Measurements from ENCODE around the gene BRINP1.

The BRINP1 gene

GRCh38 chr9:119333507-119334229 is 35.6 kb downstream of the BRINP1 start:
- no peaks in the 10 kb centered on the region for H3K4me1 ChIP-seq (ENCODE audit: control insufficient read depth, insufficient read depth, low read length)
- no peaks in the 10 kb centered on the region for H3K36me3 ChIP-seq (ENCODE audit: control insufficient read depth, insufficient read depth, low read length)
- H3K27ac ChIP-seq (ENCODE audit: low read depth, low read length) = no peak overlapping the region
- no peak overlapping the region for H3K4me3 ChIP-seq (ENCODE audit: low read length)
- no peaks in the 10 kb centered on the region for H3K27me3 ChIP-seq (ENCODE audit: control insufficient read depth, insufficient read depth, low read length)
- H3K9ac ChIP-seq (ENCODE audit: low read length) = no peak overlapping the region

GRCh38 chr9:119332522-119332921 is 36.7 kb downstream of the BRINP1 start:
- no peak overlapping the region for H3K27ac ChIP-seq (ENCODE audit: low read depth, low read length)
- H3K36me3 ChIP-seq (ENCODE audit: control insufficient read depth, insufficient read depth, low read length) = no peaks in the 10 kb centered on the region
- H3K4me3 ChIP-seq (ENCODE audit: low read length) = no peak overlapping the region
- H3K27me3 ChIP-seq (ENCODE audit: control insufficient read depth, insufficient read depth, low read length) = no peaks in the 10 kb centered on the region
- H3K4me1 ChIP-seq (ENCODE audit: control insufficient read depth, insufficient read depth, low read length) = no peaks in the 10 kb centered on the region
- no peak overlapping the region for H3K9ac ChIP-seq (ENCODE audit: low read length)

GRCh38 chr9:119322184-119322583 is 47.1 kb downstream of the BRINP1 start:
- Histone ChIP-seq H3K27me3 (ENCODE audit: control insufficient read depth, insufficient read depth, low read length) (no peaks in the 10 kb centered on the region), H3K9ac (ENCODE audit: low read length) (no peak overlapping the region), H3K4me1 (ENCODE audit: control insufficient read depth, insufficient read depth, low read length) (no peaks in the 10 kb centered on the region), H3K4me3 (ENCODE audit: low read length) (no peak overlapping the region), H3K27ac (ENCODE audit: low read depth, low read length) (no peak overlapping the region), H3K36me3 (ENCODE audit: control insufficient read depth, insufficient read depth, low read length) (no peaks in the 10 kb centered on the region)

- H3K9ac ChIP-seq (ENCODE audit: low read length) = no peak overlapping the region
- H3K27me3 ChIP-seq (ENCODE audit: control insufficient read depth, insufficient read depth, low read length) = no peaks in the 10 kb centered on the region
- H3K4me3 ChIP-seq (ENCODE audit: low read length) = no peak overlapping the region
- no peak overlapping the region for H3K27ac ChIP-seq (ENCODE audit: low read depth, low read length)
- no peaks in the 10 kb centered on the region for H3K36me3 ChIP-seq (ENCODE audit: control insufficient read depth, insufficient read depth, low read length)
- no peaks in the 10 kb centered on the region for H3K4me1 ChIP-seq (ENCODE audit: control insufficient read depth, insufficient read depth, low read length)
Measured at GRCh38 chr9:119318371-119318770, 50.9 kb downstream of the BRINP1 start.

GRCh38 chr9:119313846-119314245 is 55.4 kb downstream of the BRINP1 start:
- H3K9ac ChIP-seq (ENCODE audit: low read length) = no peak overlapping the region

GRCh38 chr9:119310741-119311140 is 58.5 kb downstream of the BRINP1 start:
- no peak overlapping the region for H3K27ac ChIP-seq (ENCODE audit: low read depth, low read length)
- H3K36me3 ChIP-seq (ENCODE audit: control insufficient read depth, insufficient read depth, low read length) = no peaks in the 10 kb centered on the region
- H3K4me3 ChIP-seq (ENCODE audit: low read length) = no peak overlapping the region
- no peaks in the 10 kb centered on the region for H3K4me1 ChIP-seq (ENCODE audit: control insufficient read depth, insufficient read depth, low read length)
- no peaks in the 10 kb centered on the region for H3K27me3 ChIP-seq (ENCODE audit: control insufficient read depth, insufficient read depth, low read length)
- H3K9ac ChIP-seq (ENCODE audit: low read length) = no peak overlapping the region

More at GRCh38 chr9:119313846-119314245, 55.4 kb downstream of the BRINP1 start:
- H3K27ac ChIP-seq (ENCODE audit: low read depth, low read length) = no peak overlapping the region
- no peaks in the 10 kb centered on the region for H3K4me1 ChIP-seq (ENCODE audit: control insufficient read depth, insufficient read depth, low read length)
- H3K4me3 ChIP-seq (ENCODE audit: low read length) = no peak overlapping the region
- no peaks in the 10 kb centered on the region for H3K36me3 ChIP-seq (ENCODE audit: control insufficient read depth, insufficient read depth, low read length)
- no peaks in the 10 kb centered on the region for H3K27me3 ChIP-seq (ENCODE audit: control insufficient read depth, insufficient read depth, low read length)

GRCh38 chr9:119307471-119307870 is 61.8 kb downstream of the BRINP1 start:
- Histone ChIP-seq H3K9ac (ENCODE audit: low read length) (no peak overlapping the region), H3K4me1 (ENCODE audit: control insufficient read depth, insufficient read depth, low read length) (no peaks in the 10 kb centered on the region), H3K27ac (ENCODE audit: low read depth, low read length) (no peak overlapping the region), H3K36me3 (ENCODE audit: control insufficient read depth, insufficient read depth, low read length) (no peaks in the 10 kb centered on the region), H3K27me3 (ENCODE audit: control insufficient read depth, insufficient read depth, low read length) (no peaks in the 10 kb centered on the region), H3K4me3 (ENCODE audit: low read length) (no peak overlapping the region)

- no peak overlapping the region for H3K4me3 ChIP-seq (ENCODE audit: low read length)
- no peak overlapping the region for H3K27ac ChIP-seq (ENCODE audit: low read depth, low read length)
- no peaks in the 10 kb centered on the region for H3K27me3 ChIP-seq (ENCODE audit: control insufficient read depth, insufficient read depth, low read length)
- H3K4me1 ChIP-seq (ENCODE audit: control insufficient read depth, insufficient read depth, low read length) = no peaks in the 10 kb centered on the region
- H3K9ac ChIP-seq (ENCODE audit: low read length) = no peak overlapping the region
- H3K36me3 ChIP-seq (ENCODE audit: control insufficient read depth, insufficient read depth, low read length) = no peaks in the 10 kb centered on the region
Measured at GRCh38 chr9:119304555-119304954, 64.7 kb downstream of the BRINP1 start.

GRCh38 chr9:119302988-119303698 is 66.1 kb downstream of the BRINP1 start:
- no peaks in the 10 kb centered on the region for H3K36me3 ChIP-seq (ENCODE audit: control insufficient read depth, insufficient read depth, low read length)
- H3K4me3 ChIP-seq (ENCODE audit: low read length) = no peak overlapping the region
- H3K27me3 ChIP-seq (ENCODE audit: control insufficient read depth, insufficient read depth, low read length) = no peaks in the 10 kb centered on the region
- no peak overlapping the region for H3K9ac ChIP-seq (ENCODE audit: low read length)
- H3K27ac ChIP-seq (ENCODE audit: low read depth, low read length) = no peak overlapping the region
- no peaks in the 10 kb centered on the region for H3K4me1 ChIP-seq (ENCODE audit: control insufficient read depth, insufficient read depth, low read length)

GRCh38 chr9:119298076-119298853 is 71.0 kb downstream of the BRINP1 start:
- H3K36me3 ChIP-seq (ENCODE audit: control insufficient read depth, insufficient read depth, low read length) = no peaks in the 10 kb centered on the region
- no peaks in the 10 kb centered on the region for H3K27me3 ChIP-seq (ENCODE audit: control insufficient read depth, insufficient read depth, low read length)
- no peak overlapping the region for H3K27ac ChIP-seq (ENCODE audit: low read depth, low read length)
- H3K9ac ChIP-seq (ENCODE audit: low read length) = no peak overlapping the region
- no peak overlapping the region for H3K4me3 ChIP-seq (ENCODE audit: low read length)
- no peaks in the 10 kb centered on the region for H3K4me1 ChIP-seq (ENCODE audit: control insufficient read depth, insufficient read depth, low read length)

GRCh38 chr9:119291554-119291953 is 77.7 kb downstream of the BRINP1 start:
- Histone ChIP-seq H3K4me1 (ENCODE audit: control insufficient read depth, insufficient read depth, low read length) (no peaks in the 10 kb centered on the region), H3K27ac (ENCODE audit: low read depth, low read length) (no peak overlapping the region), H3K36me3 (ENCODE audit: control insufficient read depth, insufficient read depth, low read length) (no peaks in the 10 kb centered on the region), H3K9ac (ENCODE audit: low read length) (no peak overlapping the region), H3K27me3 (ENCODE audit: control insufficient read depth, insufficient read depth, low read length) (no peaks in the 10 kb centered on the region), H3K4me3 (ENCODE audit: low read length) (no peak overlapping the region)

- Histone ChIP-seq H3K36me3 (ENCODE audit: control insufficient read depth, insufficient read depth, low read length) (no peaks in the 10 kb centered on the region), H3K4me3 (ENCODE audit: low read length) (no peak overlapping the region), H3K27me3 (ENCODE audit: control insufficient read depth, insufficient read depth, low read length) (no peaks in the 10 kb centered on the region), H3K27ac (ENCODE audit: low read depth, low read length) (no peak overlapping the region), H3K9ac (ENCODE audit: low read length) (no peak overlapping the region), H3K4me1 (ENCODE audit: control insufficient read depth, insufficient read depth, low read length) (no peaks in the 10 kb centered on the region)
Measured at GRCh38 chr9:119289740-119290433, 79.3 kb downstream of the BRINP1 start.

Measured in rectal smooth muscle tissue (tissue), 1 donor.